Measurements from ENCODE around the gene PTCD2.

The PTCD2 gene

DNA sequence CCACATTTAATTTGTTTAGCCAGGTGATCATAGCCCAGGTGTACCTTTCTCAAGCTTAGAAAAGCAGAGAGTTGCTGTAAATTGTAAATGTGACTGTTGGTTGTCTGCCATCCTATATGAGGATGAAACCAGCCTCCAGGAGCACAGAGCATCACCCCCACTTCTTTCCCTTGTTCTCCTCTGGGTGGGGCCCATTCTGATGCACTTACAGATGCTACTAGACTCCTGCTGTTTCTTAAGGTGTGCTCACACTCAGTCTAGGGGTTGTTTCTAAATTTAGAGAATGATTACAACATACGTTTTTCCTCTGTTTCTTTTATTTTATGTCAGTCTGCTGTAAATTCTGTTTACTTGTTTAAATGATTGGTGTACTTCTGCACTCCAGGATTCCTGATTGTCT is 10.5 kb downstream of the PTCD2 start:
- no peak overlapping the region for H3K9ac ChIP-seq (ENCODE audit: low read depth, low read length, poor library complexity, severe bottlenecking)
- H4K20me1 ChIP-seq (ENCODE audit: insufficient read depth, low read length, poor library complexity, severe bottlenecking), result no peaks in the 10 kb centered on the region
- no peak overlapping the region for H2AFZ ChIP-seq (ENCODE audit: low read length)
- no peaks in the 10 kb centered on the region for H3K27me3 ChIP-seq (ENCODE audit: insufficient read depth, low read length, poor library complexity, severe bottlenecking)
- no peak overlapping the region for H3K4me3 ChIP-seq (ENCODE audit: low read length, poor library complexity, severe bottlenecking)
- H3K4me1 ChIP-seq (ENCODE audit: insufficient read depth, low read length, poor library complexity, severe bottlenecking), result no peaks in the 10 kb centered on the region
- no peak for TF ChIP-seq EZH2phosphoT487 (IDR thresholded peaks at IDR 0.05; ENCODE audit: borderline replicate concordance)
- TF ChIP-seq, protein P1, sequence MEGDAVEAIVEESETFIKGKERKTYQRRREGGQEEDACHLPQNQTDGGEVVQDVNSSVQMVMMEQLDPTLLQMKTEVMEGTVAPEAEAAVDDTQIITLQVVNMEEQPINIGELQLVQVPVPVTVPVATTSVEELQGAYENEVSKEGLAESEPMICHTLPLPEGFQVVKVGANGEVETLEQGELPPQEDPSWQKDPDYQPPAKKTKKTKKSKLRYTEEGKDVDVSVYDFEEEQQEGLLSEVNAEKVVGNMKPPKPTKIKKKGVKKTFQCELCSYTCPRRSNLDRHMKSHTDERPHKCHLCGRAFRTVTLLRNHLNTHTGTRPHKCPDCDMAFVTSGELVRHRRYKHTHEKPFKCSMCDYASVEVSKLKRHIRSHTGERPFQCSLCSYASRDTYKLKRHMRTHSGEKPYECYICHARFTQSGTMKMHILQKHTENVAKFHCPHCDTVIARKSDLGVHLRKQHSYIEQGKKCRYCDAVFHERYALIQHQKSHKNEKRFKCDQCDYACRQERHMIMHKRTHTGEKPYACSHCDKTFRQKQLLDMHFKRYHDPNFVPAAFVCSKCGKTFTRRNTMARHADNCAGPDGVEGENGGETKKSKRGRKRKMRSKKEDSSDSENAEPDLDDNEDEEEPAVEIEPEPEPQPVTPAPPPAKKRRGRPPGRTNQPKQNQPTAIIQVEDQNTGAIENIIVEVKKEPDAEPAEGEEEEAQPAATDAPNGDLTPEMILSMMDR (conservative IDR thresholded peaks at IDR 0.05; ENCODE audit: low read length), result no peak
- H3K79me2 ChIP-seq (ENCODE audit: insufficient read depth, low read length), result no peaks in the 10 kb centered on the region
- H3K36me3 ChIP-seq (ENCODE audit: insufficient read depth, low read length), result peaks cover 8% of the 10 kb centered on the region; the same call in 1 of the 2 replicates
- no peaks in the 10 kb centered on the region for H3F3A ChIP-seq (ENCODE audit: low read depth)
- no peaks in the 10 kb centered on the region for H3K9me2 ChIP-seq (replicated peaks; ENCODE audit: low read depth, low read length)
- H3K9me3 ChIP-seq (ENCODE audit: insufficient read depth, low read depth, low read length), result no peaks in the 10 kb centered on the region
- H3K4me2 ChIP-seq (ENCODE audit: low read depth, low read length, poor library complexity, severe bottlenecking), result no peak overlapping the region

DNA sequence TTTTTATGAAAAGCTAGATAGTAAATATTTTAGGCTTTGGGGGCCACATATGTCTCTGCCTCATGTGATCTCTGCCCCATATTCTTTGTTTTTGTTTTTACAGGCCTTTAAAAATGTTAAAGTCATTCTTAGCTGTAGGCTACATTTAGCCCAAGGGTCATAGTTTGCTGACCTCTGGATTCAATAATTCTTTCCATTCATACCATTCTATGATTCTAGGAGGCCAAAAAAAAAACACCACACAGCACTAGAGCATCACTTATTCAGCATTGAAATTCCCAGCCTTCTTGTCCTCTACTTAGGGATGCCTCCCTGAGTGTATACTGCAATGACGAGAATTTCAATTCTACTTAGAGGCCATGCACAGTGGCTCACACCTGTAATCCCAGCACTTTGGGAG is 17.0 kb downstream of the PTCD2 start:
- Histone ChIP-seq H3K9me3 (ENCODE audit: insufficient read depth, low read depth, low read length) (no peaks in the 10 kb centered on the region), H3F3A (ENCODE audit: low read depth) (no peaks in the 10 kb centered on the region), H3K9ac (ENCODE audit: low read depth, low read length, poor library complexity, severe bottlenecking) (no peak overlapping the region), H3K36me3 (ENCODE audit: insufficient read depth, low read length) (peaks cover 25% of the 10 kb centered on the region; the same call in 1 of the 2 replicates), H3K27me3 (ENCODE audit: insufficient read depth, low read length, poor library complexity, severe bottlenecking) (no peaks in the 10 kb centered on the region), H4K20me1 (ENCODE audit: insufficient read depth, low read length, poor library complexity, severe bottlenecking) (no peaks in the 10 kb centered on the region), H3K4me1 (ENCODE audit: insufficient read depth, low read length, poor library complexity, severe bottlenecking) (no peaks in the 10 kb centered on the region), H2AFZ (ENCODE audit: low read length) (no peak overlapping the region), H3K9me2 (replicated peaks; ENCODE audit: low read depth, low read length) (no peaks in the 10 kb centered on the region), H3K4me3 (ENCODE audit: low read length, poor library complexity, severe bottlenecking) (no peak overlapping the region), H3K79me2 (ENCODE audit: insufficient read depth, low read length) (no peaks in the 10 kb centered on the region), H3K4me2 (ENCODE audit: low read depth, low read length, poor library complexity, severe bottlenecking) (no peak overlapping the region)
- no peak for TF ChIP-seq EZH2phosphoT487 (IDR thresholded peaks at IDR 0.05; ENCODE audit: borderline replicate concordance)
- TF ChIP-seq, protein P1 (conservative IDR thresholded peaks at IDR 0.05; ENCODE audit: low read length), result no peak

DNA sequence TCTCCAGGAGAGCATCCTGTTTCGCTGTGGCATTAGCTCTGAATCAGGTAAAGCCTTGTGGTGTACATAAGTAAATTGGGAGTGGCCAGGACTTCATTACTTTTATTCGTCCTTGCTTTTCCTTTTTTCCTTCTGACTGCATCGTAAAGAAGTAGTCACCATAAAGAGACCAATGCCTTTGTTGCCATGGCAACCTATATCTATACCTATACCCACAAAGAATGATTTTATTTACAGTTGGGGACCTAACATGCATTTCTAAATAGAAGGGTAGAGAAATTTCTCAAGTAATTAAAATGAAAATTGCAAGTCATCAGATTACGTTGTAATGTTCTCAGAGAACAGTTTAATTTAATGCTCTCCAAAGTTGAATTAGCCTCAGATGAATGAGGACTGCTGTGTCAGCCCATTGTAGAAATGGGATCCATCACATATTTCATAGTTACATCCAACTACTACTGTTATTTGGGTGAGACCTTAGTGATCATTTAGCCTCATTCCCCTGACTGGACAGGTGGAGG is 18.6 kb downstream of the PTCD2 start:
- no peaks in the 10 kb centered on the region for H3K27me3 ChIP-seq (ENCODE audit: insufficient read depth, low read length, poor library complexity, severe bottlenecking)

More for the DNA sequence above, 18.6 kb downstream of the PTCD2 start:
- H3K4me1 ChIP-seq (ENCODE audit: insufficient read depth, low read length, poor library complexity, severe bottlenecking), result no peaks in the 10 kb centered on the region
- no peaks in the 10 kb centered on the region for H3F3A ChIP-seq (ENCODE audit: low read depth)
- no peaks in the 10 kb centered on the region for H3K79me2 ChIP-seq (ENCODE audit: insufficient read depth, low read length)
- H3K9me3 ChIP-seq (ENCODE audit: insufficient read depth, low read depth, low read length), result no peaks in the 10 kb centered on the region
- no peak overlapping the region for H3K9ac ChIP-seq (ENCODE audit: low read depth, low read length, poor library complexity, severe bottlenecking)
- no peaks in the 10 kb centered on the region for H3K9me2 ChIP-seq (replicated peaks; ENCODE audit: low read depth, low read length)
- H3K4me3 ChIP-seq (ENCODE audit: low read length, poor library complexity, severe bottlenecking), result no peak overlapping the region
- TF ChIP-seq, protein P1 (conservative IDR thresholded peaks at IDR 0.05; ENCODE audit: low read length), result no peak
- TF ChIP-seq EZH2phosphoT487 (IDR thresholded peaks at IDR 0.05; ENCODE audit: borderline replicate concordance), result no peak
- no peaks in the 10 kb centered on the region for H4K20me1 ChIP-seq (ENCODE audit: insufficient read depth, low read length, poor library complexity, severe bottlenecking)
- no peak overlapping the region for H2AFZ ChIP-seq (ENCODE audit: low read length)
- H3K4me2 ChIP-seq (ENCODE audit: low read depth, low read length, poor library complexity, severe bottlenecking), result no peak overlapping the region
- peaks cover 37% of the 10 kb centered on the region; the same call in 1 of the 2 replicates for H3K36me3 ChIP-seq (ENCODE audit: insufficient read depth, low read length)
